Measurements from ENCODE around the gene PLK5.

The PLK5 gene

GRCh38 chr19:1503089-1503924, 20.6 kb upstream of the PLK5 start:
- DNase-seq (ENCODE audit: low read depth in 1 of 2, low spot score in 1 of 2) = peak; percentile 40 to 68
- no peak overlapping the region for H3K4me3 ChIP-seq (replicated peaks; ENCODE audit: insufficient read depth, low read length)
- peaks cover 14% of the 10 kb centered on the region for H3K27me3 ChIP-seq (ENCODE audit: insufficient read depth, poor library complexity, severe bottlenecking)
- no peak for TF ChIP-seq SPI1 (IDR thresholded peaks at IDR 0.05; ENCODE audit: borderline replicate concordance, low read depth)
- no peak for TF ChIP-seq POLR2AphosphoS5 (IDR thresholded peaks at IDR 0.05; ENCODE audit: low read depth)
- TF ChIP-seq GABPA (IDR thresholded peaks at IDR 0.05; ENCODE audit: low read depth) = no peak
- peak; percentile 29 for TF ChIP-seq CTCF (IDR thresholded peaks at IDR 0.05; ENCODE audit: insufficient read depth, low read length)
- no peak for TF ChIP-seq REST (IDR thresholded peaks at IDR 0.05; ENCODE audit: insufficient replicate concordance, low read depth)
- H3K27ac ChIP-seq (replicated peaks) = no peak overlapping the region

- TF ChIP-seq POLR2AphosphoS5 (IDR thresholded peaks at IDR 0.05; ENCODE audit: low read depth) (no peak), CTCF (IDR thresholded peaks at IDR 0.05; ENCODE audit: insufficient read depth, low read length) (no peak), REST (IDR thresholded peaks at IDR 0.05; ENCODE audit: insufficient replicate concordance, low read depth) (no peak), GABPA (IDR thresholded peaks at IDR 0.05; ENCODE audit: low read depth) (no peak), SPI1 (IDR thresholded peaks at IDR 0.05; ENCODE audit: borderline replicate concordance, low read depth) (no peak)
- Histone ChIP-seq H3K4me3 (replicated peaks; ENCODE audit: insufficient read depth, low read length) (no peak overlapping the region), H3K27ac (replicated peaks) (no peak overlapping the region)
Observed at GRCh38 chr19:1503925-1504773, 19.7 kb upstream of the PLK5 start.

GRCh38 chr19:1505012-1505411, 18.9 kb upstream of the PLK5 start:
- DNase-seq (ENCODE audit: low read depth in 1 of 2, low spot score in 1 of 2) = no peak
- H3K27me3 ChIP-seq (ENCODE audit: insufficient read depth, poor library complexity, severe bottlenecking) = peaks cover 14% of the 10 kb centered on the region
- no peak overlapping the region for H3K4me3 ChIP-seq (replicated peaks; ENCODE audit: insufficient read depth, low read length)
- TF ChIP-seq GABPA (IDR thresholded peaks at IDR 0.05; ENCODE audit: low read depth) = no peak
- TF ChIP-seq REST (IDR thresholded peaks at IDR 0.05; ENCODE audit: insufficient replicate concordance, low read depth) = no peak
- no peak overlapping the region for H3K27ac ChIP-seq (replicated peaks)

More at GRCh38 chr19:1503925-1504773, 19.7 kb upstream of the PLK5 start:
- DNase-seq (ENCODE audit: low read depth in 1 of 2, low spot score in 1 of 2) = no peak
- peaks cover 14% of the 10 kb centered on the region for H3K27me3 ChIP-seq (ENCODE audit: insufficient read depth, poor library complexity, severe bottlenecking)

All from HL-60 (cell line).